Panc1 (cell line): ENCODE data around the gene BTBD2.

Source experiments
- POLR2AphosphoS5 ChIP-seq: IDR thresholded peaks from 2 replicates; pipeline ENCODE4 v1.6.1; 2012; ENCODE audit warnings: mild to moderate bottlenecking, low read depth, low read length, moderate library complexity
- SIN3A ChIP-seq: IDR thresholded peaks from 2 replicates; pipeline ENCODE4 v1.6.1; 2012; ENCODE audit warnings: low read depth, mild to moderate bottlenecking, low read length, moderate library complexity, borderline replicate concordance; ENCODE audit not compliant: insufficient read depth
- TF ChIP-seq, protein P1 (sequence below): fragments of 450-650 bp; IDR thresholded peaks from 2 replicates; pipeline ENCODE4 v1.5.1; 2017; ENCODE audit warnings: mild to moderate bottlenecking

DNA sequence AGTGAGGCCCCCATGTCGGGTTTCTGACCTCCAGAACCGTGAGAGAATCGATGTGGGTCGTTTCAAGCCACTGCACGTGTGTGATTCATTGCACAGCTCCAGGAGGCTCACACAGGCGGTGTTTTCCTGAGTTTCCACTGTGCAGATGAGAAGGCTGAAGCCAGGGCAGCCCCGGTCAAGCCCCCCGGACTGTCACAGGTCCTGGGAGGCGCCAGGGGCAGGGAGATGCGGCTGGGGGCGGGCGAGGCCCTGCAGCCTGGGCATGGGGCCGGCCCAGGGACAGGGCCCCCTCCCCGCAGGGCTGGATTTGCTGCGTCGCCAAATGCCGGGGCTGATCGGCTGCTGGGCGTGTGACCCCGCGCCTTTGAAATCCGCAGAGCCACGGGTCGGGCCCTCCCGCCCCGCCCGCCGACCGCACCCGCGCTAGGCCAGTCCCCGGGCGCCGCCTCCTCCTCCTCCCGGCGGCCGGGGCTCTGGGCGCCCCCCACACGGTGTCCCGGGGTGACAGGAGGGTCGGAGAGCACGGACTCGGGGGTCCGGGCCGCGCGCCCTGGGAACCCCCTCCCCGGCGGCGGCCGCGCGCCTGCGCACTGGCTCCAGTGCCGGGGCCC lies 45.5 kb upstream of the BTBD2 start:
- TF ChIP-seq, protein P1, sequence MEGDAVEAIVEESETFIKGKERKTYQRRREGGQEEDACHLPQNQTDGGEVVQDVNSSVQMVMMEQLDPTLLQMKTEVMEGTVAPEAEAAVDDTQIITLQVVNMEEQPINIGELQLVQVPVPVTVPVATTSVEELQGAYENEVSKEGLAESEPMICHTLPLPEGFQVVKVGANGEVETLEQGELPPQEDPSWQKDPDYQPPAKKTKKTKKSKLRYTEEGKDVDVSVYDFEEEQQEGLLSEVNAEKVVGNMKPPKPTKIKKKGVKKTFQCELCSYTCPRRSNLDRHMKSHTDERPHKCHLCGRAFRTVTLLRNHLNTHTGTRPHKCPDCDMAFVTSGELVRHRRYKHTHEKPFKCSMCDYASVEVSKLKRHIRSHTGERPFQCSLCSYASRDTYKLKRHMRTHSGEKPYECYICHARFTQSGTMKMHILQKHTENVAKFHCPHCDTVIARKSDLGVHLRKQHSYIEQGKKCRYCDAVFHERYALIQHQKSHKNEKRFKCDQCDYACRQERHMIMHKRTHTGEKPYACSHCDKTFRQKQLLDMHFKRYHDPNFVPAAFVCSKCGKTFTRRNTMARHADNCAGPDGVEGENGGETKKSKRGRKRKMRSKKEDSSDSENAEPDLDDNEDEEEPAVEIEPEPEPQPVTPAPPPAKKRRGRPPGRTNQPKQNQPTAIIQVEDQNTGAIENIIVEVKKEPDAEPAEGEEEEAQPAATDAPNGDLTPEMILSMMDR, result no peak
- TF ChIP-seq SIN3A, result no peak
- no peak for TF ChIP-seq POLR2AphosphoS5
